ENCODE measurements around the gene NPY5R.

GRCh38 chr4:163343604-163344146 lies at the start of gene NPY5R:
- TF ChIP-seq CTCF (IDR thresholded peaks at IDR 0.05; ENCODE audit: low read length), result no peak
- TF ChIP-seq EZH2 (optimal IDR thresholded peaks at IDR 0.05; ENCODE audit: low read depth, low read length), result no peak
- TF ChIP-seq EZH2phosphoT487 (IDR thresholded peaks at IDR 0.05; ENCODE audit: low read length), result no peak
